Stimulated activated naive CD4-positive, alpha-beta T cell (primary cell): ENCODE results near the gene SEMA4C.

Source experiments
- DNase-seq, 6 experiments: peaks; one replicate each; lab custom pipeline; 2025; lab: John Stamatoyannopoulos, UW

SEMA4C gene

DNA sequence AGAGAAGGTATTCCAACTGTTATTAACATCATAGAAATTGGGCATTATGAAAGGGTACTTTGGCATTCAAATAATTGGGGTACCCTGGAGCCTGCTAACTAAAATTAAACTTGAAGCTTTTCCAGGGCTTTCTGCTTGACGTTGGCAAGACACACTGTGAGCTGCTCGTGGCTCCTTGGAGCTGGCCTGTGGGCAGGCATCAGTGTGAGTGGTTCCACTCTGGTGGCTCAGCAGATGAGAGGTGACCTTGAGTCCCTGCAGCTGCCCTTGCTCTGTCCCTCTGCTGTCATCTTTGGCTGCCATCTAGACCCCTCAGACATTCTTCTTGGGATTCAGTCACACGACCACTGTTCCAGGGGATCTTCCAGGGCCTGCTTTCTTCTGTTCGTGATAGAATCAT, 47.1 kb downstream of the SEMA4C start:
- no peak for DNase-seq

DNA sequence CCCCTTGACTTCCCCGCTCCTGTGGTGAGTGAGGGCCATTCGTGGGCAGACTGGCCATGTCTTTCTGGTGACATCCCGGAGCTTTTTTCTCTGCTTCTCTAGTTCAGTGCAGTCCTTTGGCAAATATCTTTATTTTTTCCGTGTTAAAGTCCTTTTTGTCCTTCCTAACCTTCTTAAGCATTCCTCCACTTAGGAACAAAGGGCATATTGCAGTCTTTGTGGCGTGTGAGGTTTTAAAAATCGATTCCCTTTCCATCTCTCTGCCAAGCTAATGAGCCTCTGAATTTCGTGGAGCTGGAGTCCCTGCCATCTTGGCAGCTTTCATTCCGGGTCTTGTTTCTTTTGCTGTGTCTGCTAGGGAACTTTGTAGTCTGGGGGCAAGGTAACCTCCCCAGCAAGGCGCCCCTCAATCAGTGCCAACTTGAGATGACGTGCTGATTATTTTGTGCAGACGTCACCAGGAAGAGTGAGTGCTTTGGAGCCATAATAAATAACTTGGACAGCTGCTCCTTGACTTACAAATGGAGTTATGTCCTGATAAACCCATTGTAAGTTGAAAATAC, 48.7 kb downstream of the SEMA4C start:
- no peak for DNase-seq

DNA sequence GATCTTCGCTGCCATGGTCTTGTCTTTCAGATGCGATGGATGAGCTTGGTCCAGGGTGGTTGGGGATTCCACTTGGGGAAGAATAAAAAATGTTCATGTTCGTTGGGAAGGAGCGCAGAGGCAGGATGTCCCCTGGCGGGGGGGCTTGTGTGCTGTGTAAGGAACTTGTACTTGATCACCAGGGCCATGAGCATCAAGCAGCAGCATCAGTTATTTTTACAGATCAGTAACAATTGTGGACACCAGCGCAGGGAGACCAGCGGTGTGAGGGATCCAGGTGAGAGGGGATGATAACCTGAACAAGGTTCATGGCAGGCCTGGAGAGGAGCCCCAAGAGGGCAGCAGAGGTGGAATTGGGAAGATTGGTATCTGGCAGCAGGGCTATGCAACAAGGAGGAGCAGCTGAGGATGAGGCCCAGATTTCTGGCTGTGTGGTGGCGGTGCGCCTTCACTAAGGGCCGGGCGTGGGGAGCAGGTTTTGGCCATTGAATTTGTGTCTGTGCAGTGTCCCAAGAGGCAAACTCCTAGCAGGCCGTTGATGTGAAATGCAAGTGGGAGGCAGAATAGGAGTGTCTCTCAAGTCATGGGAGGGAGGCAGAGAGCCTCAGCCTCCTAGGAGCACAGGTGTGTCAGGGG, 49.9 kb downstream of the SEMA4C start:
- DNase-seq = no peak

DNA sequence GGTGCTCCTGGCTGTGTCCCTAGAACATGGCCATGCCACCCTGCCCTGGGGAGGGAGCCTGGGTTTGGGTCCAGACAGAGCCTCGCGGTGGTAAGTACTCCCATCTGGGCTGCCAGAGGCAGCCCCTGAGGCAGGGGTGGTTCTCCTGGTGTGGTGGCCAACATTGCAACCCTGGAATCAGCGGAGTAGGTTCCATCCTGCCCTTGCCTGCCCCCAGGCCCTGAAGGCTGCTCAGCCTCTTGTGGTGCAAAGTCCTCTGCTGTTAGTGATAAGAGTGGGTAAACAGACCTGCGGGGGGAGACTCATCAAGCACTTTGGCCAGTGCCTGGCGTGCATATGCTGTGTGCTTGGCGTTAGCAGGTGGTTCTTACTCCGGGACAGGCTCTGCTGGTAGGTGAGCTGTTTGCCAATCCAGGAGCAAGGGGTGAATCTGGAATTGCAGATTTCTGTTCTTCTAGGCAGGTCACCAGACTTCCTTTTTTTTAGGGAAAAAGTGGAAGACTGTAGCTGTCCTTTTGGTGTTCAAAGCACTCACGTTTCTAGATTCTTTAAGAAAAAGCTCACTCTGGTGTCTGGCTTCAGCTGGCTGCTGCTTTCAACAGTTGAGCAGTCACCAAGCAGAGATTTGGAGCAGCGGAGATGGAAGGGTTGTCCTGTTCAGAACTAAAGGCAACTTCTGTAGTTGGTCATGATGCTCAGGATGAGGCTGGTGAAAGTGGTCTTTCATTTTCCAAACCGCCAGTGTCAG, 50.6 kb downstream of the SEMA4C start:
- no peak for DNase-seq

DNA sequence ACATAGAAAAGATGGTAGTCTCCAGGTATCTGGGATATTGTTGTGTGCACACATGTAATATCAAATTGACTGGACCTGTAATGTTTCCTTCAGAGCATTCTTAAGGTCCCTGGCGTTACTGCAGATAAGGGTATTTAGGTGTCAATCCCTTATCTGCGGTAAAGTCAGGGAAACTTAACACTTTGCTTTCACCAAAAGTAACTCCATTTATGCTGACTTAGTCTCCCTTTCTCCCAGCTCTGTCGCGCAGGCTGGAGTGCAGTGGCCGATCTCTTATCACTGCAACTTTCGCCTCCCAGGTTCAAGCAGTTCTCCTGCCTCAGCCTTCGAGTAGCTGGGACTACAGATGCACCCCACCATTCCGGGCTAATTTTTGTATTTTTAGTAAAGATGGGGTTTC, 52.0 kb downstream of the SEMA4C start:
- no peak for DNase-seq

DNA sequence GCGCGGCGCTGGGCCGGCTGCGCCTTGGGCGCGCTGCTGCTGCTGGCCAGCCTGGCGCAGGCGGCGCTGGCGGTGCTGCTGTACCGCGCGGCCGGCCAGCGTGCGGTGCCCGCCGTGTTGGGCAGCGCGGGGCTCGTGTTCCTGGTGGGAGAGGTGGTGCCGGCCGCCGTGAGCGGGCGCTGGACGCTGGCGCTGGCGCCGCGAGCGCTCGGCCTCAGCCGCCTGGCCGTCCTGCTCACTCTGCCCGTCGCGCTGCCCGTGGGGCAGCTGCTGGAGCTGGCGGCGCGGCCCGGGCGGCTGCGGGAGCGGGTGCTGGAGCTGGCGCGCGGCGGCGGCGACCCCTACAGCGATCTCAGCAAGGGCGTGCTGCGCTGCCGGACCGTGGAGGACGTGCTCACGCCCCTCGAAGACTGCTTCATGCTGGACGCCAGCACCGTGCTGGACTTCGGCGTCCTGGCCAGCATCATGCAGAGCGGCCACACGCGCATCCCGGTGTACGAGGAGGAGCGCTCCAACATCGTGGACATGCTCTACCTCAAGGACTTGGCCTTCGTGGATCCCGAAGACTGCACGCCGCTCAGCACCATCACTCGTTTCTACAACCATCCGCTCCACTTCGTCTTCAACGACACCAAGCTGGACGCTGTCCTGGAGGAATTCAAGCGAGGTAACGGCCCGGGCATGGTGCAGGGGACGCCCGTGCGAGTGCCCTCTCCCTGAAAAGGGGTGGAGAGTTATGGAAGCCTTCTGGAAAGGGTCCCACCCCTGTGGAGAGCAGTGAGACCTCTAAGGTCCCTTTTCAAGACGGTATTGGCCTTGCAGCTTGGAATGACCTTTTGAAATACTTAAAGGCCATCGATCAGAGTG, 52.8 kb downstream of the SEMA4C start:
- DNase-seq = peak in 1 of 6 experiments; percentile 33

DNA sequence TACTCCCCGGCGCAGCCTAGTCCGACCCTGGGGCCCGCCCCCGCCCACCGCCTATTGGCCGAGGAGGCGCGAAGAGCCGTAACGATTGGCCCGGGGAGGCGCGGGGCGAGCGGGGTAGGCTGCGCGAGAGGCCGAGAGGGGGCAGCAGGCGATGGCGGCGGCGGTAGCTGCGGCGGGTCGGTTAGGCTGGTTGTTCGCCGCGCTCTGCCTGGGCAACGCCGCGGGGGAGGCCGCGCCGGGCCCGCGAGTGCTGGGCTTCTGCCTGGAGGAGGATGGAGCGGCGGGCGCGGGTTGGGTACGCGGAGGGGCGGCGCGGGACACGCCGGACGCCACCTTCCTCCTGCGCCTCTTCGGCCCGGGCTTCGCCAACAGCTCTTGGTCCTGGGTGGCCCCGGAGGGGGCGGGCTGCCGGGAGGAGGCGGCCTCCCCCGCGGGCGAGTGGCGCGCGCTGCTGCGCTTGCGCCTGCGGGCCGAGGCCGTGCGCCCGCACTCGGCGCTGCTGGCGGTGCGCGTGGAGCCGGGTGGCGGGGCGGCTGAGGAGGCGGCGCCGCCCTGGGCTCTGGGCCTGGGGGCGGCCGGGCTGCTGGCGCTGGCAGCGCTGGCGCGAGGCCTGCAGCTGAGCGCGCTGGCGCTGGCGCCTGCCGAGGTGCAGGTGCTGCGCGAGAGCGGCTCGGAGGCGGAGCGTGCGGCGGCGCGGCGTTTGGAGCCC, 53.6 kb downstream of the SEMA4C start, which contains the start of gene CNNM3:
Gene CNNM3, plus strand, starts transcription at position 142 of the 709 bp plus-strand sequence. Its CDS starts 10 bp downstream, at position 152.
- DNase-seq = peak; percentile 86 to 93 (median 91)

DNA sequence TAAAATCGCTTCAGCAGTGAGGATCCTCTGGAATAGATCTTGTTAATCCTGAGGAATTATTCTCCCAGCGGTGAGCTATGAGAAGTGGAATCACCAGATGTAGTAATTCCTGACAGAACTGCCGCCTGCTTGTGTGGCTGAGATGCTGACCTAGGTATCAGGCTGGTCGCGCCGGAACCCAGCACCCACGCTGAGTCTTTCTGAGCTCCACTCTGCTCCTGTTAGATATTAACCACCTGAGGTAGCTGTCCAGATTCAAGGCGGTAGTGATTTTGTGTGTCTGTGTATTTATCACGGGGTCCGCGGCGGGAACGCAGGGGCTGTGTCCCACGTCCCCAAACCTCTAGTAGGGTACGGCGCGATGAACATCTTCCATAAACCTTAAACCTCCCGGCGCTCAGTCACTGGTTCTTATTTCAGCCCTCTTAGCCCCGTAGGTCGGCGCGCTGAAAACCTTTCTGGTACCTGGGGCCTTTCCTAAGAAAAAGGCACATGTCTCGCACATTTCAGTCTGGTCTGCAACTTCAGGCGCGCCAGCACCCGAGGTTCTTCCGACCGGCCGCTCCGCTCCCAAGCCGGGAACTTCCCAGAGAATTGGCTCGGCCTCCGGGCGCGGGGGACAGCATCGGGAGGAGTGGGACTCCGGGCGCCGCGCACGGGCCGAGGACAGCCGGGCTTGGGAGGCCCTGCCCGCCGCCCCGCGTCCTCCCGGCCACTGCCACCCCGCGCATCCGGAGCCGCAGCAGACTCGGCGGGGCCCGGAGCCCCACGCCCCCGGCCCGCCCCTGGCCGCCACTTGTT, 54.4 kb downstream of the SEMA4C start:
- peak in 3 of 6 experiments; percentile 37 to 76 (median 67) for DNase-seq

DNA sequence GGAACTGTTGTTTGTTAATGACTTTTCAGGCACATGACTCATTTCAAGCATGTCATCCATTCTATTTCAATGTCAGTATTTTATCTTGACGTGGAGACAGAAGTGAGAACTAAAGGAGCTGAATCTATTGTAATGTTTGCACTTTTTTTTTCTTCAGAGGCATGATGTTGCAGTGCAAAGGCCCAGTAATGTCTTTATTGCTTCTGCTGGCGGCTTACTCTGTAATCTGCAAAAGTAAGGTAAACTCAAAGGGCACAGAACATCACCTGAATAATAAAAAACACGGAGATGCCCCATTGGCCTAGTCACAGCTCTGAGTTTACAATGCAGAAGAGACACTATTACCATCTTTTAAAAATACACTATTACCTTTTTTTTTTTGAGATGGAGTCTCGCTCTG, 56.2 kb downstream of the SEMA4C start:
- no peak for DNase-seq

DNA sequence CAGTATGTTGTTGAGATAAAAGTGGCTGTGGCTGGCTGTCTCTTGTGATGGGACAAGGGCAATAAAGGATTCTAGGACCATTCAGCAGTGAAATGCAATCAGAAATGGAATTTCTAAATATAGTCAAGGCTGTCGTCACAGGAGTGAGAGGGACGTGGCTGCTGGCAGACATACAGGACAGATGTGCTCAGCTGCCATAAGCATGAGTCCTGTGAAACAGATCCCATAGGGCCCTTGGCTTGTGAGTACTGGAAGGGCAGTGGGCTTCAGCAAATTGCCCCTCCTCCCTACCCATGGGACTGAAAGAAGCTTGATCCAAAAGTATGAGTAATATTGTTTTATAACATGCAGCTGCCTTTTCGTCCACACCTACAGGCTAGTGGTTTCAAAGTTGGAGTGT, 58.0 kb downstream of the SEMA4C start:
- DNase-seq = no peak

DNA sequence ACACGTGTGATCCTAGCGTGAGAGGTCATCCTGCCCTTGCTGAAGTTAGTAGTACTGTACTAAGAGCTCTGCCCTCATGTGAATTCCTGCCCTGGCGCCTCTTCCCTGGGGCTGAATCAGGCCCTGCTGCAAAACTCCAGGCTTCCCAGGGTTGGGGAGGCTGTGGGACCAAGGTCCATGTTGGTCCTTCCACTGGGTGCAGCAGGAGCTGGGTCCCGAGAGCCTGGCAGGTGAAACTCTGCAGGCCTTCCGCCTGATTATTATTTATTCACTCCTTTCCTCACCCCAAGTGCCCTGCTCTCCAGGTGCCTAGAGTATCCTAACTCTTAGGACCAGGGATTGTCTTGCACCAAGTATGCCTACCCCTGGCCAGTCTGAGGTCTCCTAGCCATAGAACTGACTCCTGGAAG, 59.1 kb downstream of the SEMA4C start:
- DNase-seq = no peak

DNA sequence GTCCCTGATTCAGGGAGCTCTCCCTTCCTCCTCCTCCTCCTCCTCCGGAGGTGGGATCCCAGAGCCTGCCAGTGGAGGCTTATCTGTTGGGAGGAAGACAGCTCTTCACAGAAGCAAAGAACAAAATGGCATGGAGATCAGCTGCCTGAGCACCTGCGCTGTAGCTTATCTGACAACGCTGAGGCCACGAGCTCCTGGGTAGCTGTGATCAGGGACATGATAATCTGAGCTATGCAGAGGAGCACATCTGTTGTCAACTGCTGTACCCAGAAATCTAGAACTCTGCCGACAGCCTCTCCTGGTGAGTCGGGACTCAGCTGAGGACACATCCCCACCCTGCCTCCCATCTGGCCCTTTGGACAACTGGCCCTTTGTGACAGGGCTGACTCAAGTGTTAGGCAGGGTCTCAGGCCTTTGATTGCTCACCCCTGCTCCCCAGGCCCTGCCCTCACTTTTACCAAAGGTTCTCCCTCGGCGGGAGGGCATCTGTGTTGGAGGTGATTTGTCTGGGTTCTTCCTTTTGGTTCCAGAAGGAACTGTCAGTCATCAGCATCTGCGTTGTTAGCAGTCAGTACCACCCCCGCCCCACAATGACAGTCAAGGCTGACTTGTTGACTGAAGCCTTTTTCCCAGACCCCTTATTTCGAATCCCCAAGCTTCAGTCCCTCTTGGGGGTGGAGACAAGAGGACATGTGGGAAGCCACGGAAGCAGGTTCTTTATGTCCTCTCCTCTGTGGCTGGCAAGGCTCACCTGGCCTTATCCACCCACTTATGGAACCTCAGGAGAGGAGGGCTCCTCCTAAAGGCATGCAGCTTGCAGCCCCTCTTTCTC, 59.7 kb downstream of the SEMA4C start:
- no peak for DNase-seq
